Kidney tubule cell (primary cell): ENCODE measurements around the gene PTK7.
"Not testable (repeated sequence)": the region's sequence is repeated elsewhere in the genome, so short reads cannot be mapped to it uniquely, and the experiment has no call there.

Experiments
- DNase-seq: peaks from one replicate; pipeline ENCODE4 v3.0.0-alpha.2; 2018; ENCODE audit warnings: low spot score

Gene PTK7

GRCh38 chr6:43054206-43054943 lies 21.7 kb upstream of the PTK7 start:
- DNase-seq = no peak

- DNase-seq = no peak
Measured at GRCh38 chr6:43055966-43056365, 20.1 kb upstream of the PTK7 start.

DNA sequence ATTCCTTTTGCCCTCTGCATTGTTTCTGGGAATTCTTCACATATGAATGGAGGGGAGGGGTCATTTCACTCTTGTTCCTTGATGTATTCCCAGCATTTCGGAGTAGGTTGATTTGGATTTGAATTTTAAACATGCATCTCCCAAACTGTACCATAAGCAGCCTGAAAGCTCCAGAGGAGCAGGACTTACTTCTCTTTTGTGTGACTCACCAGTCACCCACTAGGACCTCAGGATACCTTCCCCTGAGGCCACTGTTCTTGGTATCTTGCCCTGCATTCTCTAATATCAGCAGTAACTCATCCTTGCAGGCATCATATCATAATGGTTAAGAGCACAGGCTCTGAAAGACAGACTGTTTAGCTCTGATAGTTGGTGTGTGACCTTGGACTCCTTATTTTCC lies 17.6 kb upstream of the PTK7 start:
- no peak for DNase-seq

GRCh38 chr6:43059168-43060033 lies 16.7 kb upstream of the PTK7 start, which contains the start of the genes KLC4 and MRPL2:
Gene KLC4 (plus strand): TSS chr6:43059631. CDS start chr6:43061336, 1,705 bp downstream.
Gene MRPL2 (minus strand): TSS chr6:43059434. CDS start chr6:43059381, 53 bp downstream.
- DNase-seq = peak; percentile 98

DNA sequence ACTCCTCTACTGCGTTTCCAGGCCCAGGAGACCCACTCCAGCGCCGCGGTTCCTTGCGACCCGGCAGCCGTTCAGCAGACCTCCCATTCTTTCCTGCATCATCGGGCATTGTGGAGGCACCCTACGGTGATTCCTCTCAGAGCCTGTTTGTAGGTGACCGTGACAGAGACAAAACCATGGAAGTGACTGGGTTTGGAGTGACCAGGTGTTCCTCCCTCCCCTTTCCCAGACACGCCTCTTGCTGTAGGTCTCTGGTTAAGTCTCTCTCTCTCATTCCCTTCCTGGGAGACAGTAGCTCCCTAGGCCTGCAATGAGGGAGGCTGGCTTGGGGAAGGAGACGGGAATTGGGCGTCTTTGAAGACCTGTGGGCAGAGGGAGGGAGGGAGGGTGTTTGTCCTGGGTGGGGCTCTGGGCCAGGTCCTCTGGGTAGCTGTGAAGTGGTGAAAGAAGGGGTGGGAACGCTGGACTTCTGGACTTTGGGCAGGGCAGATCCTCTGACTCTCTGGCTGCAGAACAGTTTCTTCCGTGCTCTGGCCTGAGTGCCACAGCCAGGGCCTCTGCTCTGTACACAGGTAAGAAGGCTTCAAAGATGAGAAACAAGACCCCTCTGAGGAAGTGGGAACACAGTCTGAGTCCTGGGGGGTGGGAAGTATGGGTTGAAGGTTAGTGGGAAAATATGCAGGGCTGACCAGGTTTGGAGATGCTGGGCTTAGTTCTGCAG lies 15.9 kb upstream of the PTK7 start:
- peak; percentile 68 for DNase-seq

GRCh38 chr6:43060755-43061633 lies 15.1 kb upstream of the PTK7 start:
- DNase-seq = no peak

- DNase-seq = no peak
Measured at GRCh38 chr6:43061861-43062260, 14.3 kb upstream of the PTK7 start.

- DNase-seq = no peak
Measured at GRCh38 chr6:43062818-43063217, 13.3 kb upstream of the PTK7 start.

GRCh38 chr6:43070028-43070632 lies 6.0 kb upstream of the PTK7 start:
- peak; percentile 65 for DNase-seq

DNA sequence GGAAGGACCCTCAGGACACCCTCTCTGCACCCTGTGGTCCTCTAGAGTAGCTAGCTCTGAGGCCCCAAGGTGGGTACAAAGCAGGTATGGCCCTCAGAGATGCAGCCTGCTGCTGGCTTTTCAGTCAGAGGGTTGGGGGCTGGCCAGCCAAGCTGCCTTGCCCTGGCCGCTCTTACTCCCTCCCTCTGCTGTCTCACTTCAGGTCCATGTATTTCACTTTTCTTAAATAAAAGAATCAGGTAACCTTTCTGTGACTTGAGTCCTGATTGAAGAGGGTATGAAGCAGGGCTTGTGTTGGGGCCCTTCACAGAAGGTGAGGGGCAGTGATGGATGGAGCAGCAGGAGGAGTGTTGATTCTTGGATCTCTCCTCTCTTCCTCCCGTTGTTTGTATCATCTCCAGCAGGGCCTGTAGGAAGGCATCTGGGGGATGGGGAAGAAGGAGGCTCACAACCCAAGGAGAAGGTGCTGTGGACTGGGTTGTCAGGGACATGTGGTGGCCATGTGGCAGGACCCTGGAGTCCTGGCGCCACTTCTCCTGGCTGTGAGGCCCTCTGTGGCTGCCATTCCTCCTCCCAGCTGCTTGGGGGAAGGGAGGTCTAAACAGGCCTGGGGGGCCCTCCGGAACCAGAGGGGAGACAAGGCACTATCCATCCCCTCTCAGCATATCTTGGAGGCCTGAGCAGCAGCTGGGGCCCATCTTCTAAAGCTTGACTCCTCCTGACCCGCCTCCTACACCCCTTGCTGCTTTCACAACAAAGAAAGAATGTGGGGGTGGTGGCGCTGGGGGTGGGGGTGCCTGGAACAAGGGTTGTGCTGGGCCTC lies 1.1 kb upstream of the PTK7 start:
- DNase-seq = no peak

DNA sequence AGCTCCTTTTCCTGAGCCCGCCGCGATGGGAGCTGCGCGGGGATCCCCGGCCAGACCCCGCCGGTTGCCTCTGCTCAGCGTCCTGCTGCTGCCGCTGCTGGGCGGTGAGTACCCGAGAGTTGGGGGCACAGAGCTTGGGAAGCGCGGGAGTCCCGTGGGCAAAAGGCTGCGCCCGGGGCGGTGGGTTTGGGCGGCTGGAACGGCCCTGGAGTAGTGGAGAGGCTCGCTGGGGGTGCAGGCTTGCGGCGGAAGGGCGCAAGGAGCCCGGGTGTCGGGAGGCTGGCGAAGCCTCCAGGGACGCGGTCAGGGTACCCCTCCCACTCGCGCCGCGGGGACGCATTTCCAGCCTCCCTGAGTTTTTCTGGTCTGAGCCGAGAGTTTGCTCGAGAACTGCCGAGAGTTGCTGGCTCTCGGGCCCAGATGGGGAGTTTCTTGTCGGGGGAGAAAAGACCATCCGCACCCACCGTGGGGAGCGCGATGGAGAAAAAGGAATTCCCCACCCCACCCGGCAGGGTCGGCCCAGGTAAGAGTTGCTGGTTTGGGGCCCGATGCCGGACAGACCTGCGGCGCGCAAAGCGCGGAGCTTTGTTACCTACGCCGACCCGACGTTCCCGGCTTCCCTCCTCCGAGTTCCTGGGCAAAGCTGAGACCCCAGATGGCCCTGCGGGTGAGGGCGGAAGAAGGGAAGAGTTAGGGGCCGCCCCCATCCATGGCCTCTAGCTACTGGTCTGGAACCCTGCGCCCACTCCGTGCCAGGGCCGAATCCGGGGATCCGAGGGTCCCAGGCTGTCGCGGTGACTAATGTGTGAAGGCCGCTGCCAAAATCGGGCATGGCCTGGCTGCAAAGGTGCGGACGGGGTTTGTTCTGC lies 584 bp downstream of the PTK7 start:
- peak; percentile 58 for DNase-seq

DNA sequence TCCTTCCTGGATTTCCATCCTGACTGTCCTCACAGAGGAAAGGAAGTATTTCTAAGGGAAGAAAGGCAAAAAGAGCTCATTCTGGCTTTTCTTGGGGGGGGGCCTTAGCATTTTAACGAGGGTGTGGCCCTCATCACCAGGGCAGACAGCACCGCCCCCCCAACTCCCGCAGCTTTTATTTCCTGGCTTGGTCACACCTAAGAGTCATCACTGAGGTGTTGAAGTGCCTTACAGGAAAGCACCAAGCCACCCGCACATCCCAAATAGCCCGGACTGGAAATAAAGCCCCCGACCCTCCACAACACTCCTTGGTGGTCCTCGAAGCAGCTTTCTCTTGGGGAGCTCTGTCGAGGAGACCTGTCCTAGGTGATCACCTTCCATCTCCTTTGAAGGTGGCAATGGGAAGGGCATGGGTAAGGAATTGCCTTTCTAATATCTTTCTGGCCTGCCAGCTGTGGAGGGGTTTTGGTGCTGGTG lies 1.3 kb downstream of the PTK7 start:
- DNase-seq = no peak

GRCh38 chr6:43077981-43078511 lies 1.9 kb downstream of the PTK7 start:
- no peak for DNase-seq

DNA sequence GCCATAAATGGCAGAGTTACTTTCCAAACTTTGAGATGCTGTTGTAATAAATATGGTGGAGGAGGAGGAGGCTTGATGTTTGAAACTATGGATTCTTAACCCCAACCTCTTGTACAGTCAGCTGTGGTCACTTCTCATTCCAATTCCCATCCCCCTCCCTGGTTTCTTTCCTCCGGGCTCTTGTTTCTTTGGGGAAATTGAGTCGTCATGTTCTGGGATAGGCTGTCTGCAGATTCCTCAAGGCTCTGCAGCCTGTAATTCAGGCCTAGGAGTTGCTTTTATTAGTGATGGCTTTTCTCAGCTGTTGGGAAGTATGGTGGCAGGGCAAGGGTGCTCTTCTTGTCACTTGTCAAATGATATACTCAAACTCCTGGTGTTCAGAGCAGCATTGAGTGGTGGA lies 2.6 kb downstream of the PTK7 start:
- DNase-seq = no peak

DNA sequence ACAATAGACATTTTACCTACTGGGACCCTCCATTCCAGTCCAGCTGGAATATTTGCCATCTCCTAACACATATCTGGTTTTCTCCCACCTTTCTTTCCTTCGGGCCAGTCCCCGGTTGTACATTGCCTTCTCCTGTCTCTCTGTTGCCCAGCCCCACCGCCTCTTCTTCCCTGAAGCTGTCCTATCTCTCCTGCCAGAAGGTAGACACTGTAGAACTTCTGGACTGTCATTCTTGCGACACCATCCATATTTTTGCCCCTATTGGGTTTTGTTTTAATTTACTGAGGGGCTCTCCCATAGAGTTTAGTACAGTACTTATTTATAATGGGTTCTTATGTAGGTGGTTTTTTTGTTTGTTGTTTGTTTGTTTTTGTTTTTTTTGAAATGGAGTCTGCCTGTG lies 4.9 kb downstream of the PTK7 start:
- DNase-seq = no peak

- not testable (repeated sequence) for DNase-seq
Measured at GRCh38 chr6:43081922-43082321, 5.8 kb downstream of the PTK7 start.

DNA sequence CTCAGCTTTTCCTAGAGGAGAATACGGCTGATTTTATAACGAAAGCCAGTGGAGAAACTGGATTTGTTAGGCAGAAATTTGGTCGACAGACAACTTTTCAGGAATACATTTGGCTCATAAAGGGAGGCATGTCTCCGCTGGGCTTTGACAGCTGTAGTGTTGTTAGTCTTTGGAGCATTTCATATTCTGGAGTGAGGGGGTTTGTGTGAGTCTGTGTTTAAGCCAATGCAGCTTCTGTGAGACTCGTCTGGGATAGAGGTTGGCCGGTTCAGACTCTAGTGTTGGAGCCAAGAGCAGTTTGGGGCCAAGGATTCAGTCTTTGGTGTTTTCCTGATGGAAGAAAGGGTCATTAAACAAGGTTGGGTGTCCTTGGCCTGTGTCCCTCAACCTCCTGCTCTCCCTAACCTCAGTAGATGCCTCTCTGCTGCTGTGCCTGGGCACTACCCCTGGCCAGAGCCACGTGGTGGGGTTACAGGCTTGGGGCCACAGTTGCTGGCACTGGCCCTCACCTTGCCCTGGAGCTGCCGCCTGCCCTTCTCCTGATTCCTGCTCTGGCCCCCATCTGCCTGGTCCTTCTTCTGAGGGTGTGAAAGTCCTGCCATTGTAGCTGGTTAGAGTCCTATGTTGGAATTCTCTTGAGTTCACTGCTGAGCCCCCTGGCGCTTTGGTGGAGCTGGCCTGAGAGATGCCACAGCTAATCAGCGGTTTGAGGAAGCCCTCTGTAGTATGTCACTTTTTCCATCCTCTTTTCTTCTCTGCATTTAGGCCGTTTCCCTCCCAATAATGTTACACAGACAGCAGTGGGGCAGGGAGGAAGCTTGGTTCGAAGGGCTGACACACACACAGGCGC lies 6.9 kb downstream of the PTK7 start:
- DNase-seq = no peak
